Activated T-cell treated with anti-CD3 and anti-CD28 coated beads for 1 hour (primary cell): ENCODE results near the gene GTSE1.

Source experiments
- DNase-seq: peaks from one replicate; pipeline ENCODE4 v3.0.0-alpha.2; 2020; ENCODE audit warnings: low read depth

Gene GTSE1

GRCh38 chr22:46364341-46365165 lies 67.9 kb downstream of the GTSE1 start:
- DNase-seq = no peak

GRCh38 chr22:46365166-46365624 lies 68.5 kb downstream of the GTSE1 start:
- DNase-seq = no peak

GRCh38 chr22:46366327-46366731 lies 69.7 kb downstream of the GTSE1 start:
- DNase-seq = no peak

GRCh38 chr22:46366801-46367706 lies 70.4 kb downstream of the GTSE1 start:
- DNase-seq = no peak

GRCh38 chr22:46367707-46368191 lies 71.1 kb downstream of the GTSE1 start:
- DNase-seq = peak; percentile 63

- no peak for DNase-seq
These were observed 71.8 kb downstream of the GTSE1 start for GRCh38 chr22:46368422-46368821.

GRCh38 chr22:46368871-46369715 lies 72.4 kb downstream of the GTSE1 start:
- no peak for DNase-seq

- DNase-seq = no peak
These were observed 73.3 kb downstream of the GTSE1 start for GRCh38 chr22:46369716-46370583.

- DNase-seq = peak; percentile 20
These were observed 74.1 kb downstream of the GTSE1 start for GRCh38 chr22:46370584-46371291.

GRCh38 chr22:46371623-46372226 lies 75.1 kb downstream of the GTSE1 start:
- no peak for DNase-seq

GRCh38 chr22:46372686-46373085 lies 76.0 kb downstream of the GTSE1 start:
- DNase-seq = no peak

GRCh38 chr22:46373159-46373558 lies 76.5 kb downstream of the GTSE1 start:
- no peak for DNase-seq

GRCh38 chr22:46373921-46374662 lies 77.4 kb downstream of the GTSE1 start:
- no peak for DNase-seq

- no peak for DNase-seq
These were observed 78.2 kb downstream of the GTSE1 start for GRCh38 chr22:46374663-46375474.

GRCh38 chr22:46376111-46376510 lies 79.4 kb downstream of the GTSE1 start:
- no peak for DNase-seq

- DNase-seq = no peak
These were observed 80.3 kb downstream of the GTSE1 start for GRCh38 chr22:46376908-46377524.

GRCh38 chr22:46377525-46378425 lies 81.1 kb downstream of the GTSE1 start:
- no peak for DNase-seq
